LNCAP (cell line): ENCODE measurements around the gene ABCB10.

ENCODE experiments used
- CTCF ChIP-seq: fragments of 450-650 bp; IDR thresholded peaks from 2 replicates; pipeline ENCODE4 v1.5.1; 2017; ENCODE audit warnings: mild to moderate bottlenecking

ABCB10 gene

GRCh38 chr1:229594227-229595008 is 35.9 kb upstream of the ABCB10 start:
- TF ChIP-seq CTCF: no peak

DNA sequence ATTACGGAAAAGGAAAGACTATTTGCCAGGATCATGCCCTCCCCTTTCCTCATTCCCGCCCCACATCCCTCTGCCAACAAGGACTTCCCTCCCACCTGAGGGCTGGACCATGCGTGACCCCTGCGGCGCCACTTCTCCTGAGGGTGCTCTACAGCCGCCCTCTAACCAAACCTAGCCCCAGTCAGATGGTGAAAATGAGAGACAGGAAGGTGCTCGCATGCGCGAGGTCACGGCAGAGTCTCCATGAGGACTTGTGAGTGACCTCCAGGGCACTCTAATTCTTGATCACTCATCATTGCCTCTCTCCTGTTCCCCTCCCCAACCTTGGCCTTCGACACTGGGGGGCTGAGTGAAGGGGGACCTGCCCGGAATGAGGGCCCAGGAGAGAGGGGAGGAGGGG is 35.3 kb upstream of the ABCB10 start:
- no peak for TF ChIP-seq CTCF

- TF ChIP-seq CTCF: no peak
These were observed 31.6 kb upstream of the ABCB10 start for GRCh38 chr1:229590119-229590518.

DNA sequence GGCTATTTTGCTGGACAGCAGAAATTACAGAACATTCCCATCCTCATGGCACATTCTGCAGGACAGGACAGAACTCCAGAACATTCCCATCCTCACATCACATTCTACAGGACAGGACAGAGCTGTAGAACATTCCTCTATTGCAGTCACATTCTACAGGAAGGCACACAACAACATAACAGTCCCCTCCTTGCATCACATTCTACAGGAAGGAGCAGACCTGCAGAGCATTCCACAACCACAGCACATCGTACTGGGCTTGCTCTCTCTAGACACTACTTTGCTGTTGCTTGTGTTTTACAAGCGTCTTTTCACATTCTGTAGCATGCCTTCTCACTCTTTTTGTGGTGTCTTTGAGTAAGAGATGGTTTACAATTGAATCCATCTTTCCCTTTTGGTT is 26.8 kb upstream of the ABCB10 start:
- no peak for TF ChIP-seq CTCF

DNA sequence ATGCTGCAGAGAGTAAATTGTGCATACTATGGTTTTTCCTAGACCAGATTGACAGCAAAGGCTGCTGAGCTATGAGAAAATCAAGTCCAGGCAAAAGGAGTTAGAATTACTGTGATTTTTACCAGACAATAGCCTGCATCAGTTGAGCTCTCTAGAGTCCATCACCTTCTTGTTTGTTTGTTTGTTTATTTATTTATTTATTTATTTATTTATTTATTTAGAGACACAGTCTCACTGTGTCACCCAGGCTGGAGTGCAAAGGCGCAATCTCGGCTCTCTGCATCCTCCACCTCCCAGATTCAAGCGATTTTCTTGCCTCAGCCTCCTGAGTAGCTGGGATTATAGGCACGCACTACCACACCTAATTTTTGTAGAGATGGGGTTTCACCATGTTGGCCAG is 24.2 kb upstream of the ABCB10 start:
- no peak for TF ChIP-seq CTCF

GRCh38 chr1:229582011-229582694 is 23.6 kb upstream of the ABCB10 start:
- TF ChIP-seq CTCF: no peak

- TF ChIP-seq CTCF: no peak
These were observed 23.0 kb upstream of the ABCB10 start for GRCh38 chr1:229581485-229581884.
